NT2/D1 (cell line): ENCODE measurements around the gene MAGI1.
"Not testable (repeated sequence)": the region's sequence is repeated elsewhere in the genome, so short reads cannot be mapped to it uniquely, and the experiment has no call there.

Source experiments
- DNase-seq: peaks from one replicate; pipeline ENCODE4 v3.0.0-alpha.2; 2011; ENCODE audit warnings: low read depth, low spot score
- H3K27me3 ChIP-seq: 2 replicates; pipeline ENCODE4 v1.6.0; 2011; ENCODE audit warnings: mild to moderate bottlenecking; ENCODE audit not compliant: insufficient read length, insufficient read depth
- H3K36me3 ChIP-seq: 2 replicates; pipeline ENCODE4 v1.6.1; 2011; ENCODE audit warnings: mild to moderate bottlenecking, low read length, mixed read lengths; ENCODE audit not compliant: insufficient read depth, insufficient read length
- H3K4me1 ChIP-seq: 2 replicates; pipeline ENCODE4 v1.5.1; 2011; ENCODE audit not compliant: insufficient read depth, insufficient read length
- H3K4me3 ChIP-seq: 2 replicates; pipeline ENCODE4 v1.5.1; 2011; ENCODE audit warnings: low read depth; ENCODE audit not compliant: insufficient read length
- H3K9ac ChIP-seq: 2 replicates; pipeline ENCODE4 v1.6.0; 2011; ENCODE audit warnings: low read depth; ENCODE audit not compliant: insufficient read length
- H3K9me3 ChIP-seq: 2 replicates; pipeline ENCODE4 v1.5.1; 2011; ENCODE audit warnings: mild to moderate bottlenecking, low read length; ENCODE audit not compliant: insufficient read depth
- SUZ12 ChIP-seq: IDR thresholded peaks from 2 replicates; pipeline ENCODE4 v1.6.1; 2011; ENCODE audit not compliant: insufficient read length, insufficient read depth; ENCODE audit errors: extremely low read depth
- YY1 ChIP-seq: IDR thresholded peaks from 2 replicates; pipeline ENCODE4 v1.6.1; 2011; ENCODE audit not compliant: insufficient read length, insufficient read depth
- ZNF274 ChIP-seq: IDR thresholded peaks from 2 replicates; pipeline ENCODE4 v1.6.1; 2011; ENCODE audit warnings: mild to moderate bottlenecking, low read depth, low read length

MAGI1 gene

GRCh38 chr3:65871305-65872141, 167.2 kb downstream of the MAGI1 start:
- Histone ChIP-seq H3K9ac (no peak overlapping the region), H3K27me3 (no peaks in the 10 kb centered on the region), H3K4me3 (no peak overlapping the region), H3K4me1 (no peaks in the 10 kb centered on the region), H3K9me3 (no peaks in the 10 kb centered on the region), H3K36me3 (no peaks in the 10 kb centered on the region)
- DNase-seq: no peak
- no peak for TF ChIP-seq YY1
- TF ChIP-seq ZNF274: no peak
- no peak for TF ChIP-seq SUZ12

- no peak overlapping the region for H3K9ac ChIP-seq
- TF ChIP-seq YY1 (no peak), ZNF274 (no peak), SUZ12 (no peak)
These were observed 168.9 kb downstream of the MAGI1 start for GRCh38 chr3:65869798-65870197.

GRCh38 chr3:65867463-65868210, 171.1 kb downstream of the MAGI1 start:
- TF ChIP-seq ZNF274 (no peak), SUZ12 (no peak), YY1 (no peak)
- no peak overlapping the region for H3K9ac ChIP-seq
- H3K4me3 ChIP-seq: no peak overlapping the region
- DNase-seq: no peak
- no peaks in the 10 kb centered on the region for H3K36me3 ChIP-seq
- H3K9me3 ChIP-seq: no peaks in the 10 kb centered on the region
- no peaks in the 10 kb centered on the region for H3K27me3 ChIP-seq
- H3K4me1 ChIP-seq: no peaks in the 10 kb centered on the region

More at GRCh38 chr3:65869798-65870197, 168.9 kb downstream of the MAGI1 start:
- H3K36me3 ChIP-seq: no peaks in the 10 kb centered on the region
- no peak overlapping the region for H3K4me3 ChIP-seq
- H3K9me3 ChIP-seq: no peaks in the 10 kb centered on the region
- no peak for DNase-seq
- no peaks in the 10 kb centered on the region for H3K4me1 ChIP-seq
- no peaks in the 10 kb centered on the region for H3K27me3 ChIP-seq

GRCh38 chr3:65864357-65864904, 174.3 kb downstream of the MAGI1 start:
- TF ChIP-seq ZNF274 (no peak), SUZ12 (no peak), YY1 (no peak)
- no peak for DNase-seq
- no peak overlapping the region for H3K4me3 ChIP-seq
- no peaks in the 10 kb centered on the region for H3K9me3 ChIP-seq
- no peaks in the 10 kb centered on the region for H3K4me1 ChIP-seq
- no peaks in the 10 kb centered on the region for H3K36me3 ChIP-seq
- no peaks in the 10 kb centered on the region for H3K27me3 ChIP-seq
- no peak overlapping the region for H3K9ac ChIP-seq

- no peak for DNase-seq
- no peaks in the 10 kb centered on the region for H3K4me1 ChIP-seq
- H3K9me3 ChIP-seq: no peaks in the 10 kb centered on the region
- TF ChIP-seq SUZ12 (no peak), YY1 (no peak), ZNF274 (no peak)
- H3K27me3 ChIP-seq: no peaks in the 10 kb centered on the region
- no peak overlapping the region for H3K4me3 ChIP-seq
- H3K36me3 ChIP-seq: no peaks in the 10 kb centered on the region
- H3K9ac ChIP-seq: no peak overlapping the region
These were observed 177.0 kb downstream of the MAGI1 start for GRCh38 chr3:65861718-65862117.

- H3K36me3 ChIP-seq, H3K9ac ChIP-seq, H3K4me3 ChIP-seq, DNase-seq, H3K4me1 ChIP-seq, H3K9me3 ChIP-seq, H3K27me3 ChIP-seq: not testable (repeated sequence)
These were observed 179.1 kb downstream of the MAGI1 start for GRCh38 chr3:65859612-65860011.

GRCh38 chr3:65858749-65859148, 180.0 kb downstream of the MAGI1 start:
- H3K9me3 ChIP-seq: no peaks in the 10 kb centered on the region

More at GRCh38 chr3:65858749-65859148, 180.0 kb downstream of the MAGI1 start:
- Histone ChIP-seq H3K36me3 (no peaks in the 10 kb centered on the region), H3K4me3 (no peak overlapping the region), H3K9ac (no peak overlapping the region), H3K27me3 (no peaks in the 10 kb centered on the region), H3K4me1 (no peaks in the 10 kb centered on the region)
- no peak for DNase-seq
- TF ChIP-seq ZNF274: no peak
